ENCODE data around the gene PPP1R10.

Gene PPP1R10

GRCh38 chr6:30556066-30556905, 60.8 kb downstream of the PPP1R10 start, which contains the start of gene GNL1:
GNL1 (minus strand) TSS chr6:30556489; CDS start chr6:30556203, 286 bp downstream.
- peak; percentile 75 for DNase-seq (ENCODE audit: low read depth)

GRCh38 chr6:30555816-30556065, 61.3 kb downstream of the PPP1R10 start:
- no peak for DNase-seq (ENCODE audit: low read depth)

GRCh38 chr6:30554962-30555815, 61.9 kb downstream of the PPP1R10 start:
- DNase-seq (ENCODE audit: low read depth), result no peak

GRCh38 chr6:30554404-30554803, 62.6 kb downstream of the PPP1R10 start:
- no peak for DNase-seq (ENCODE audit: low read depth)
